ENCODE data around the gene SYCP2.

SYCP2 gene

DNA sequence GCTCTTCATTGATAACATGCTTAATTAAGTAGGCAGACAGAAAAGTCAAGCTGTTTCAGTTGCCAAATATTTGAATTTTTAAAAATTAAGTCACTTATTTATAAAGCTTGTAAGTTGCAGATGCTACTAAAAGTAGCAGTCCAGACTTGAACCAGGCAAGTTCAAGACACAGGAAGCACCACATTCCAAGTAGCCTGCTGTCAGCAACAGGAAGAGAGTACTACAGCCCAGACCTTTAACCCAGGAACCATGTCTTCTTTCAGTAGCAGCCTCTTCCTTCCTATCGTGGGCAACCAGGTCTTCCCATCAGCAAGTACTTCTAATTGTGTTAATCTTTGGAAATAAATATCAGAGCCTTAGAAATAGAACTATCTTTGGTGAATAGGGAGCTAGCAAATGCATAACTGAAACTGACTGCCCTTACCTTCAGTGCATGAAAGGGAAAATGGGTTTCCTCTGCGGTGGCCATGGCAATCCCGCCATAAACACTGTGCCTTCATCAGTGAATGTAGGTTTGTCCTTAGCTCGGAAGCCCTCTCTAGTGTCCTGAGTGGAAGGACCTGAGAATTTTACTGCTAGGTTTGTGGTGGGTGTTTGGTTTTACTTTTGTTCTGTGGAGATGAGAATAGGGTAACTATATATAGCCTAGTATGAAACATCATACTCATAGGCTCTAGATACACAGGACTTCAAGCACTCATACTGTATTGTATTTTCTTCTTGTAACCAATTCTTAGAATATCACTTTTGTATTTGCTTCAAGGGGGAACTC is 95.6 kb downstream of the SYCP2 start:
- Histone ChIP-seq H3K27me3 (ENCODE audit: insufficient read depth, low read length) (no peaks in the 10 kb centered on the region), H3F3A (ENCODE audit: insufficient read depth, low read length) (no peaks in the 10 kb centered on the region), H3K9ac (ENCODE audit: low read length) (no peak overlapping the region), H3K4me2 (ENCODE audit: low read length) (no peak overlapping the region), H3K4me3 (ENCODE audit: low read depth, low read length, poor library complexity, severe bottlenecking) (no peak overlapping the region), H4K20me1 (ENCODE audit: insufficient read depth, low read length) (no peaks in the 10 kb centered on the region), H3K27ac (ENCODE audit: low read depth, low read length, poor library complexity, severe bottlenecking) (no peak overlapping the region), H3K36me3 (ENCODE audit: insufficient read depth, low read length) (no peaks in the 10 kb centered on the region), H2AFZ (ENCODE audit: low read length) (no peak overlapping the region), H3K9me3 (ENCODE audit: low read length) (no peaks in the 10 kb centered on the region), H3K4me1 (ENCODE audit: insufficient read depth, low read length, severe bottlenecking) (no peaks in the 10 kb centered on the region), H3K79me2 (ENCODE audit: insufficient read depth, low read length) (no peaks in the 10 kb centered on the region), H3K9me2 (ENCODE audit: low read depth, low read length) (no peaks in the 10 kb centered on the region)
- no peak for TF ChIP-seq EZH2 (IDR thresholded peaks at IDR 0.05; ENCODE audit: borderline replicate concordance, low read length)
- TF ChIP-seq, protein P1, sequence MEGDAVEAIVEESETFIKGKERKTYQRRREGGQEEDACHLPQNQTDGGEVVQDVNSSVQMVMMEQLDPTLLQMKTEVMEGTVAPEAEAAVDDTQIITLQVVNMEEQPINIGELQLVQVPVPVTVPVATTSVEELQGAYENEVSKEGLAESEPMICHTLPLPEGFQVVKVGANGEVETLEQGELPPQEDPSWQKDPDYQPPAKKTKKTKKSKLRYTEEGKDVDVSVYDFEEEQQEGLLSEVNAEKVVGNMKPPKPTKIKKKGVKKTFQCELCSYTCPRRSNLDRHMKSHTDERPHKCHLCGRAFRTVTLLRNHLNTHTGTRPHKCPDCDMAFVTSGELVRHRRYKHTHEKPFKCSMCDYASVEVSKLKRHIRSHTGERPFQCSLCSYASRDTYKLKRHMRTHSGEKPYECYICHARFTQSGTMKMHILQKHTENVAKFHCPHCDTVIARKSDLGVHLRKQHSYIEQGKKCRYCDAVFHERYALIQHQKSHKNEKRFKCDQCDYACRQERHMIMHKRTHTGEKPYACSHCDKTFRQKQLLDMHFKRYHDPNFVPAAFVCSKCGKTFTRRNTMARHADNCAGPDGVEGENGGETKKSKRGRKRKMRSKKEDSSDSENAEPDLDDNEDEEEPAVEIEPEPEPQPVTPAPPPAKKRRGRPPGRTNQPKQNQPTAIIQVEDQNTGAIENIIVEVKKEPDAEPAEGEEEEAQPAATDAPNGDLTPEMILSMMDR (IDR thresholded peaks at IDR 0.05; ENCODE audit: low read length), result no peak

DNA sequence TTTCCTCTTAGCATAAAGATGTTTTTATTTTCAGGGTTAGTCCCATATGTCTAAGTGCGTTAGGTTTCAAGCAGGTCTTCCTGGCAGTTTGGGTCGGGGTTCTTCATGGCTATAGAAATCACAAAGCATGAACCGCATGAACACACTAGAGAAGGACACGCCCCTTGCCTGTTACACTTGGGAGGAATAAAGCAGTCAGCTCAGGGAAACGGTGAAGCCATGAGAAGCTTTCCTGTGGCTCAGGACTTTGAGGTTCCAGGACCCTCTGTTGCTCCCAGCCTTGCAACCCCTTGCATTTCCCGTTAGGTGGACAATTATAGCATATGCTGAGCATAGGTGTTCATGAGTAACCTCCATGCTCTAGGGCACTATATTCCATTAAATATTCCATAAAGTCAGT is 96.7 kb downstream of the SYCP2 start:
- H3K4me1 ChIP-seq (ENCODE audit: insufficient read depth, low read length, severe bottlenecking), result no peaks in the 10 kb centered on the region
- H3K27ac ChIP-seq (ENCODE audit: low read depth, low read length, poor library complexity, severe bottlenecking), result no peak overlapping the region
- H3K36me3 ChIP-seq (ENCODE audit: insufficient read depth, low read length), result no peaks in the 10 kb centered on the region
- no peak overlapping the region for H3K9ac ChIP-seq (ENCODE audit: low read length)
- H3K4me2 ChIP-seq (ENCODE audit: low read length), result no peak overlapping the region
- TF ChIP-seq EZH2 (IDR thresholded peaks at IDR 0.05; ENCODE audit: borderline replicate concordance, low read length), result no peak
- TF ChIP-seq, protein P1 (IDR thresholded peaks at IDR 0.05; ENCODE audit: low read length), result no peak
- H3K9me2 ChIP-seq (ENCODE audit: low read depth, low read length), result no peaks in the 10 kb centered on the region
- H3K9me3 ChIP-seq (ENCODE audit: low read length), result no peaks in the 10 kb centered on the region
- H3K4me3 ChIP-seq (ENCODE audit: low read depth, low read length, poor library complexity, severe bottlenecking), result no peak overlapping the region
- no peaks in the 10 kb centered on the region for H3K79me2 ChIP-seq (ENCODE audit: insufficient read depth, low read length)
- no peaks in the 10 kb centered on the region for H4K20me1 ChIP-seq (ENCODE audit: insufficient read depth, low read length)
- no peaks in the 10 kb centered on the region for H3F3A ChIP-seq (ENCODE audit: insufficient read depth, low read length)
- H3K27me3 ChIP-seq (ENCODE audit: insufficient read depth, low read length), result no peaks in the 10 kb centered on the region
- H2AFZ ChIP-seq (ENCODE audit: low read length), result no peak overlapping the region

DNA sequence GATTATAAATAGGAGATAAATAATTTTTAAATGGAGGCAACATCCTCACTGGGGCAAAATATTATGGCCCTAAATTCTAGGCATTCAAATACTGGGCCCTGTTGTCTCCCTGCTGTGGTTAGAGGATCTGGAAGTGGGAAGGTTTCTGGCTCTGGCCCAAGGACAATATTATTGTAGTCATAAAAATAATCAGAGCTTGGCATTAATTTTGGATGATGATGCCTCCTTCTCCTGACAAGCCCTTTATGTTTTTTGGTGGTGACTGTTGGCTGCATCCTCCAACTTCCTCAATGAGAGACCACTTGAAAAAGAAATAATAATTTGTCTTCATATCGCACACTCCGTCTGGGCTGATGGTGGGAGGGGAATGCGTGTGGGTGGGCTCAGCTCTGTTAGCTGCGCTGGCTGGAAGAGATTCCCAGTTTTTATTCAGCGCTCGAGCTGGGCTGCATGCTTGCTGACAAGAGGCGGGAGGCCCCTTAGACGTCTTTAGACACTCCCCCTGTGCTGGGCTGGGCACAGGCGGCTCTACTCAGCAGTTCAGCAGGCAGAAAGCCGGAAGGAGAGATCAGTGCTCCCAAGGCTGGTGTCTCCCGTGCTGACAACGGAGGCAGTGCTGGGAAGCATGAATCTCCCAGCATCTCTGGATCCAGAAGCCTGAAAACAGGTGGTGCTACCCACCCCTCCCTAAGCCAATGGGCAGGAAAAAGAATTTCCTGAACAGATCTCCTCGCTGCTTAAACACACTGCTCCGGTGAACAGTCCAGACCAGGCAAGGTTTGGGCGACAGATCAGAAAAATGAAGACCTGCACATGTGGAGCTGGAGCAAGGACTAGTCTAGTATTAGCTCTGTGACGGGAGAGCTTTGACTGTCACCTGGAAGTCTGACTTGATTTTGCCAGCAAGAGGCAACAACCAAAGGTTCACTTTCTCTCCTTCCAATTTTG is 97.7 kb downstream of the SYCP2 start:
- H4K20me1 ChIP-seq (ENCODE audit: insufficient read depth, low read length), result no peaks in the 10 kb centered on the region
- H3K9me3 ChIP-seq (ENCODE audit: low read length), result no peaks in the 10 kb centered on the region
- no peak overlapping the region for H3K27ac ChIP-seq (ENCODE audit: low read depth, low read length, poor library complexity, severe bottlenecking)
- no peaks in the 10 kb centered on the region for H3K9me2 ChIP-seq (ENCODE audit: low read depth, low read length)
- no peaks in the 10 kb centered on the region for H3K79me2 ChIP-seq (ENCODE audit: insufficient read depth, low read length)
- no peaks in the 10 kb centered on the region for H3F3A ChIP-seq (ENCODE audit: insufficient read depth, low read length)
- H3K4me3 ChIP-seq (ENCODE audit: low read depth, low read length, poor library complexity, severe bottlenecking), result no peak overlapping the region
- H2AFZ ChIP-seq (ENCODE audit: low read length), result no peak overlapping the region
- no peaks in the 10 kb centered on the region for H3K27me3 ChIP-seq (ENCODE audit: insufficient read depth, low read length)
- no peaks in the 10 kb centered on the region for H3K4me1 ChIP-seq (ENCODE audit: insufficient read depth, low read length, severe bottlenecking)
- H3K4me2 ChIP-seq (ENCODE audit: low read length), result no peak overlapping the region
- H3K36me3 ChIP-seq (ENCODE audit: insufficient read depth, low read length), result no peaks in the 10 kb centered on the region
- H3K9ac ChIP-seq (ENCODE audit: low read length), result no peak overlapping the region
- TF ChIP-seq, protein P1 (IDR thresholded peaks at IDR 0.05; ENCODE audit: low read length), result no peak
- TF ChIP-seq EZH2 (IDR thresholded peaks at IDR 0.05; ENCODE audit: borderline replicate concordance, low read length), result no peak
